Measurements from ENCODE around the gene VWA2.
"Not testable (repeated sequence)": the region's sequence is repeated elsewhere in the genome, so short reads cannot be mapped to it uniquely, and the experiment has no call there.

Gene VWA2

DNA sequence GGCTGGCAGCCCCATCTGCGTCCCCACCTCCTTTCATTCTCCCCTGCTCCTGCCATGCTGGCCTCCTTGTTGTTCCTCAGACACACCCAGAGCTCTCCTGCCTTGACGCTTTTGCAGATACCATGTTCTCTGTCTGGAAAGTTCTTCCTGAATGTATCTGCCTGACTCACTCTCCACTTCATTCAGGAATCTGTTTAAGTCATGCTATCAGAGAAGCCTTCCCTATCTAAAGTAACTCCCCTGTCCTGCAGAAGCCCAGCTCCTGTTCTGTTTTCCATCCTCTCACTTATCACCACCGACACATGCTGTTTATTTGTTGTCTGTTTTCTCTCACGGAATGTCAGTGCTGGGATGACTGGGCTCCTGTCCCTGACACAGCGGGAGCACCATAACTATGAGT is 83.3 kb downstream of the VWA2 start:
- H3K9me3 Mint-ChIP-seq (ENCODE audit: low read depth), result no peaks in the 10 kb centered on the region
- no peaks in the 10 kb centered on the region for H3K4me1 Mint-ChIP-seq (ENCODE audit: low read depth)
- no peak overlapping the region for H3K4me3 Mint-ChIP-seq
- no peaks in the 10 kb centered on the region for H3K36me3 Mint-ChIP-seq
- no peaks in the 10 kb centered on the region for H3K27me3 Mint-ChIP-seq
- no peak overlapping the region for H3K27ac Mint-ChIP-seq

DNA sequence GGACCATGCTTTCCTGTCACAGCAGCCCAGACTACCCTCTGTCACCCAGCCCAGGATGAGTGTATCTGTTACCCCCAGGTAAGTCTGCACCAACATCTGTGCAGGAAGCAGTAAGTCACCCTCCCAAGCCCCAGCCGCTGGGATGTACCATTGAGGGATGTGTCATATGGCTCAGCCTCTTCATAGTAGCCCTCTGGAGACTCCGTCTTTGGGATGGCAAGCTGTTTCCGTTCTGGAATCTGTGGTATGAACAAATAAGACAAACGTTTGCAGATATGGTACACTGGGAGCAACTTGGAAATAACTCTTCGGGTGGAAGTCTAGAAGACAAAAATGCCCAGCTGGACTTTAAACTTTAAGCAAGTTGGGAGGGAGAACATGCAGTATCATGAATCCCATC is 84.0 kb downstream of the VWA2 start:
- Mint-ChIP-seq H3K27ac (no peak overlapping the region), H3K36me3 (no peaks in the 10 kb centered on the region), H3K4me3 (no peak overlapping the region), H3K27me3 (no peaks in the 10 kb centered on the region), H3K9me3 (ENCODE audit: low read depth) (no peaks in the 10 kb centered on the region), H3K4me1 (ENCODE audit: low read depth) (no peaks in the 10 kb centered on the region)

DNA sequence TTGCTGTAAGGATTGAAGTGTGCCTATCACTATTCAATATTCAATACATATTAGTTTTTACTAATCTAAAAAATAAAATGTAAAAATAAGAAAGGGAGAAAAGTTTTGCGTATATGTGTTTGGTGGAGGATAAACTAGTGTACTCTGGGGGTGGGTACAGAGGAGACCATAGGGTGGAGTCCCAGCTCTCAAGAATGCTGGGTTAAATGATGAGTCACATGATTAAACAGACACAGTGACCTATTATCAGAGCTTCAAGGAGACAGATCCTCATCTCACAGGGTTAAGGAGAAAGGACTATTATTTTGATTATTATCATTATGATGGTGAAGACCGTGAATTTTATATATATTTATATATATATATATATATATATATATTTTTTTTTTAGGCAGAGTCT is 87.7 kb downstream of the VWA2 start:
- Mint-ChIP-seq H3K4me3 (no peak overlapping the region), H3K27ac (no peak overlapping the region), H3K27me3 (no peaks in the 10 kb centered on the region), H3K36me3 (no peaks in the 10 kb centered on the region), H3K9me3 (ENCODE audit: low read depth) (no peaks in the 10 kb centered on the region), H3K4me1 (ENCODE audit: low read depth) (no peaks in the 10 kb centered on the region)

DNA sequence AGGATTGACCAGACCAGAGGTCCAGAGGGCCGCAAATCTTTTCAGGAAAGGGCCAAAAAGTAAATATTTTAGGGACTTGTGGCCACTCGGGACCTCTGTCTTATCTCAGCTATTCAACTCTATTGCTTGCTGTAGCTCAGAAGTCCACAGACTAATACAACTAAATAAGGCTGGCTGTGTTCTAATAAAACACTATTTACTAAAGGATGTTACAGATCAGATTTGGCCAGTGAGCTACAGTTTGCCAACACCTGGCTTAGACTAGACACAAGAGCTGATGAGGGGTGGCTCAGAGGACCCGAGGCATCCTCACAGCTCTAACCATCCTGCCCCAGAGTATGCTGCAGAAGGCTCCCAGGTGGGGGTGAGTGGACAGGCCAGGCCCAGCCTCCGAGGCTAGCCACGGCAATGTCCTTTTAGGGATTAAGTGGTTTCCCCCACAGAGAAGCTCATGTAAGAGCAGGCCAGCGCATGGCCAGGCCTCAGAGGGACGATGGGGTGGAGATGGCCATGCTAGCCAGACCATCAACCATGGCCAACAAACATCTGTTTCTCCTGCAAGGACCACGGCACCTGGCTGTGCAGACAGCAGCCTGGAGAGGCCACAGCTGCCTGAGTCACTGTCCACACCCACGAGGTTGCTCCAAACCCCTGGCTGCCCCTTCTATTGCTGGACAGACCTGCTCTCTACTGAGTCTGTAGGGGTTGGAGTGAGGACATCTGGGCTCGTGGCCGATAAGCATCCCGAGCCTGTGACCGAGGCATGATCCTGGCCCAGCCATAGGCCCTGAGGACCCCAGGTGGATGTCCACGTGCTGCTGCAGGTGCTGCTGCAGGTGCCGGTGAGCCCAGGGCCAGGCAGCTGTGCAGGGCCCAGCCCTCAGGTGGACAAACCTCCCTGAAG is 88.7 kb downstream of the VWA2 start:
- Mint-ChIP-seq H3K36me3 (no peaks in the 10 kb centered on the region), H3K27me3 (no peaks in the 10 kb centered on the region)

DNA sequence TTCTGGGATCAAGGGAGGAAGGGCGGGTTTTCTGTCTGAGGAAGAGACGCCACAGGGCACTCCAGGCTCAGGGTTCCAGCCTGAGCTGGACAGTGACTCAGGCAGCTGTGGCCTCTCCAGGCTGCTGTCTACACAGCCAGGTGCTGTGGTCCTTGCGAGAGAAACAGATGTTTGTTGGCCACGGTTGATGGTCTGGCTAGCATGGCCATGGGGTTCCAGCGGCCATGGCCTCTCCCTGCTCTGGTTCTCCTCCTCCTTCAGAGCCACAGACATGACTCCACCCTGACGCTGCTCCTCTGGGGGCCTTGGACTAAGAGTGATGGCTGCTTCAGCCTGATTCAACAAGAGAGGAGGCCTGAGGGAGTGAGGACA is 89.4 kb downstream of the VWA2 start:
- H3K4me3 Mint-ChIP-seq, result no peak overlapping the region
- H3K27ac Mint-ChIP-seq, result no peak overlapping the region
- no peaks in the 10 kb centered on the region for H3K36me3 Mint-ChIP-seq
- no peaks in the 10 kb centered on the region for H3K9me3 Mint-ChIP-seq (ENCODE audit: low read depth)
- no peaks in the 10 kb centered on the region for H3K27me3 Mint-ChIP-seq
- H3K4me1 Mint-ChIP-seq (ENCODE audit: low read depth), result no peaks in the 10 kb centered on the region

More for the DNA sequence above, 88.7 kb downstream of the VWA2 start:
- Mint-ChIP-seq H3K4me3 (no peak overlapping the region), H3K4me1 (ENCODE audit: low read depth) (no peaks in the 10 kb centered on the region), H3K27ac (no peak overlapping the region), H3K9me3 (ENCODE audit: low read depth) (no peaks in the 10 kb centered on the region)

DNA sequence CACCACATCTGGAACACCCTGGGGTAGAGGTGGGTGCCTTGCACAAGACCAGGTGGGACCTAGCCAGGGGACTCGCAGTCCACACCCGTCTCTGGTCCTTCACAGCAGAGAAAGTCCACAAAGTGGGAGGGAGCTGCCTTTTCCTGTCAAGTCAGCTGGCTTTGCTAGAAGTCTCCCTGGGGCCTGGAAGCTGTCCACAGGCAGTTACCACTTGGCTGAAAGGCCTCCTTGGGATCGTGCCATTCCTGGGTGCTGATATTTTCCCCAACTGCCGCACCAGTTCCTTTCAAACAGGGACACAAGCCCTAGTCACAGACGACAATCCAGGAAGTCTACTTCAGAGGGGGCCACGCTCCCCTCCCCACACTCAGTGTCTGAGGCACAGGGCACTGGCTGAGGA is 89.8 kb downstream of the VWA2 start:
- Mint-ChIP-seq H3K4me3 (no peak overlapping the region), H3K36me3 (no peaks in the 10 kb centered on the region), H3K4me1 (ENCODE audit: low read depth) (no peaks in the 10 kb centered on the region), H3K27me3 (no peaks in the 10 kb centered on the region), H3K9me3 (ENCODE audit: low read depth) (no peaks in the 10 kb centered on the region), H3K27ac (no peak overlapping the region)

DNA sequence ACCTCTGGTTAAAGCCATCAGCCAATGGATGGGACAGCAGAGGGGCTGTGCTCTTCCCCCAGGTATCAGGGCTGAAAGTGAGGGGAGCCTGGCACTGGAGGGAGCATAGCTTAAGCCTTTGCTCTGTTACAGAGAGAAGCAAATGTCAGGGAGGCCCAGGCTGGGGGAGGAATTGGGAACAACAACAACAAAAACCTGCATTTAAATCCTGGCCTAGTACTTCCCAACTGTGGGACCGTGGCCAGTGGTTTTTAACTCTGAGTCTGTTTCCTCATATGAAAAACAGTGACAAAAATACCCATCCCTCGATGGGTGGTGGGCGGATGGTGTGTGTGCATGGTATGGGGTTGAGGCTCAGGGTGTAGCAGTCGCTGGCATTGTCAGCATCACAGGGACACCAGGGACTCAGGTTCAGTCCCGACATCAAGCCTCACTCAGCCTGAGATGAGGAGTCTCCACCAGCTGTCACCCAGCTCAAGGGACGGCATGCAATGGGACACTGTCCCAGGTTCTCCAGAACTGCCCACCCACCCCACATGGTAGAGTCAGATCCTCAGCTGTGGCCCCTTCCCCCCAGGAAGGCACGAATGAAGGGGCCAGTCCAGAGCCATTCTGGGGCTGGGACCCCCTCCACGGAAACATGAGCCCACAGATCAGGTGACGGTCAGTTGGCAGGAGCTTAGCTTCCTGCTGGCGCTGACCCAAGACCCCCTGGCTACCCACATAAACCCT is 90.7 kb downstream of the VWA2 start:
- Mint-ChIP-seq H3K4me1 (ENCODE audit: low read depth) (no peaks in the 10 kb centered on the region), H3K9me3 (ENCODE audit: low read depth) (no peaks in the 10 kb centered on the region), H3K36me3 (no peaks in the 10 kb centered on the region), H3K4me3 (no peak overlapping the region), H3K27me3 (no peaks in the 10 kb centered on the region), H3K27ac (no peak overlapping the region)

DNA sequence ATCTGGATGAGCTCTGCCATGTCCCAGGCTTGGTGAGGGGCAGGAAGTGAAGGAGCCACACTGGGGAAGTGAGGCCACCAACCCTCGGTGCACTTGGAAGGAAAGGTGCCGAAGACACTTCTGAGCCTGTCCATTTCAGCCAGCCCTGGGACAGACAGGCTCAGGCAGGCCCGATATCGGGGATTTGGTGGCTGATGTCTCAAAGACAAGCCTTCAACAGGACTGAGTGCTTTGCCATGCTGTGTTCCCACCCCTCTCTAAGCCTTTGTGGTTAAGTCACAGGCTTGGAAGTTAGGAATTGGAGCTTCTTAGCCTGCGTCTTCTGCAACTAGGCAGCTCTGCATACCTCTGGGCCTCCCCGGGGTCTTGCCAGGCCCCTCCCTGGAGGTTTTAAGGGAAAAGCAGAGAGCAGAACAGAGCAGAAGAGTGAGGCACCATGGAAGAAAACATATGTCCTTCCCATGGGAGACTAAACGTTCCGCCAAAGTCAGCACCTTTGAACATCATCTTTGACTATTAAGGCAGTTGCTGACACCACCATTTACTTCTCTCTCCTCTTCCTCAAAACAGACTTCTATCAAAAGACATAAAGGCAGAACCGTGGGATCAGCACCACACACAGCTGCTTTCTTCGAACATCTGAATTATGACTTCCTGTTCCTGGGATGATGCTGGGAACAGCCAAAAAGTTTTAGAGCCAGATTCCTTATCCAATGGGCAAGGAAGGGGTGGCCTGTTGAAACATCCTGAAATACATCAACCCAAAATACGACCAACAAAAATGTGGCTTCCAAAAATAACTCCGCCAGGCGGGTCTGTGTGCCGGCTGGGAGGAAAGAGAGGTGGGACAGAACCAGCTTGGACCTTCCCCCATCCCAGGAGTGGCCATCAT is 93.5 kb downstream of the VWA2 start:
- Mint-ChIP-seq H3K36me3 (no peaks in the 10 kb centered on the region), H3K27me3 (no peaks in the 10 kb centered on the region), H3K27ac (no peak overlapping the region)

DNA sequence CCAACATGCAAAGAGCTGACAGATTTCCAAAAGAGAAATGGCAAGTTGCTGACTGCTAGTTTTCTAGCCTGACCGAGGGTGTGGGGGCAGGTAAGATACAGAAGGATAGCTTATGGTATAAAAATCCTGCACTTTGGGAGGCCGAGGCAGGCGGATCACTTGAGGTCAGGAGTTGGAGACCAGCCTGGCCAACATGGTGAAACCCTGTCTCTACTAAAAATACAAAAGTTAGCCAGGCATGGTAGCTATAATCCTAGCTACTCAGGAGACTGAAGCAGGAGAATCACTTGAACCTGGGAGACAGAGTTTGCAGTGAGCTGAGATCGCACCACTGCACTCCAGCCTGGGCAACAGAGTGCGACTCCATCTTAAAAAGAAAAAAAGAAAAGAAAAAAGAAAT is 94.4 kb downstream of the VWA2 start:
- H3K27me3 Mint-ChIP-seq; H3K9me3 Mint-ChIP-seq (ENCODE audit: low read depth); H3K4me3 Mint-ChIP-seq; H3K36me3 Mint-ChIP-seq; H3K27ac Mint-ChIP-seq; H3K4me1 Mint-ChIP-seq (ENCODE audit: low read depth): not testable (repeated sequence)

More for the DNA sequence above, 93.5 kb downstream of the VWA2 start:
- Mint-ChIP-seq H3K4me3 (no peak overlapping the region), H3K9me3 (ENCODE audit: low read depth) (no peaks in the 10 kb centered on the region), H3K4me1 (ENCODE audit: low read depth) (no peaks in the 10 kb centered on the region)

DNA sequence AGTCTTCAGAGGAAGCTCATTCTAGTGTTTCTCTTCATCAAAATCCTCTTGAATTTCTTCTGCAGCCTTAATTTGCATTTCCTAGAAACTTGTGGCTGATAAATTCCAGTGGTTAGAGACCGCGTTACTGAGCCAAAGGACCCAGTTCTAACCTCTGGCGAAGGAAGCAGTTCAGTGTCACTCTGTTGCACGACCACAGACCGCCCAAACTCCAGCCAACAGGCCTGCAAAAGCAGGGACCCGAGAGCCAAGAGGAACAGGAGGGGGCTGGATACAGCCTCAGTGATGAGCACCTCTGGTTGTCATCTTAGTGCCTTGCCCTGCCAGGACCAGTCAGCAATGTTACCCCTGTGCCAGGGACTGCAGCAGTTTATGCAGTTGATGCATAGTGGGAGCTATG is 95.2 kb downstream of the VWA2 start:
- H3K4me3 Mint-ChIP-seq, result no peak overlapping the region
- H3K4me1 Mint-ChIP-seq (ENCODE audit: low read depth), result no peaks in the 10 kb centered on the region
- H3K9me3 Mint-ChIP-seq (ENCODE audit: low read depth), result no peaks in the 10 kb centered on the region
- no peak overlapping the region for H3K27ac Mint-ChIP-seq
- no peaks in the 10 kb centered on the region for H3K27me3 Mint-ChIP-seq
- H3K36me3 Mint-ChIP-seq, result no peaks in the 10 kb centered on the region

DNA sequence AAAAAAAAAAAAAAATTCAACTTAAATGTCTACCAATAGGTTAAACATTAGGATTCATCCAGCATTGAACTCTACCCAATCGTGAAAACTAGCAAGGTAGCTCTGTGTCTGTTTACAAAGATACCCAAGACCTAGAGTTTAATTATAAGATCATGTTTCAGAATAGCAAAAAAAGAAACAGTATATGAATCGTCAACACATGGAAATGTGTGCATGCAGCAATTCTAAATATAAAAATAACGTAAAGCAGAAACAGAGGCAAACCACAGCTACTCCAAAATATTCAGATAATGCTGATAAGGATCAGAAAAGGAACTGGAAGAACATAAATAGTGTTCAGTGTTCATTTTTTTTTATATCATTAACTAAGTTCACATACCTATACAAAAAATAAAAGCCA is 96.6 kb downstream of the VWA2 start:
- Mint-ChIP-seq H3K4me1 (ENCODE audit: low read depth) (no peaks in the 10 kb centered on the region), H3K27me3 (no peaks in the 10 kb centered on the region), H3K9me3 (ENCODE audit: low read depth) (no peaks in the 10 kb centered on the region), H3K27ac (no peak overlapping the region), H3K4me3 (no peak overlapping the region), H3K36me3 (no peaks in the 10 kb centered on the region)

DNA sequence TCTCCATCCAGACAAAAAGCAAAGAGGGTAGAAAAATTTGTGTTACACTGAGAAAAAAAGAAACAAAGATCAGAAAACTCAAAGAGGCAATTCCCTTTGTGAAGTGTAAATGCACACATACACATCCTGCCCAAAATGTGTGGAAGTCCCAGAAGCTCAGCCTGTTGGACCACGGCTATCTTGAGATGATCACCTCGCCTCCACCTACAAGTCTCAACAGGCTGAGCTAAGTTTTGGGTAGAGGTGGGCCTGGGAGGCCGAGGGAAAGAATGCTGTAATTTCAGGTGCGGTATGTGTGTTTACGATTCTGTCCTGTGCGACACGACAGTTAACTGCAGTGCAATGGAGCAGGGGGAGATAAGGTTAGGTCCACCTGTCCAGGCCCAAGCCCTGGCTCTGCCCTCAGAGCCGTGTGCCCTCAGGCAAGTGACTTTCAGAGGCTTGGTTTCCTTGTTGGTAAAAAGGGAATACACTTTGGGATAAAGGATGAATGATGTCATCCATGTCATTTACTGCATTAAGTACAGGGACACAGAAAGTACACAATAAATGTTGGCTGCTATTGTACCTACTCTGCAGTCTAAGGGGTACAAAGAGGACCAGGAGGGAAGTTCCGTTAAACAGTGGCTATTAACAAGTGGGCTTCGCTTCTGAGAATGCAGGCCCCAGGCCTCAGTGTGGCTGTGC is 97.9 kb downstream of the VWA2 start:
- Mint-ChIP-seq H3K36me3 (no peaks in the 10 kb centered on the region), H3K9me3 (ENCODE audit: low read depth) (no peaks in the 10 kb centered on the region), H3K27ac (no peak overlapping the region), H3K4me1 (ENCODE audit: low read depth) (no peaks in the 10 kb centered on the region), H3K4me3 (no peak overlapping the region), H3K27me3 (no peaks in the 10 kb centered on the region)

DNA sequence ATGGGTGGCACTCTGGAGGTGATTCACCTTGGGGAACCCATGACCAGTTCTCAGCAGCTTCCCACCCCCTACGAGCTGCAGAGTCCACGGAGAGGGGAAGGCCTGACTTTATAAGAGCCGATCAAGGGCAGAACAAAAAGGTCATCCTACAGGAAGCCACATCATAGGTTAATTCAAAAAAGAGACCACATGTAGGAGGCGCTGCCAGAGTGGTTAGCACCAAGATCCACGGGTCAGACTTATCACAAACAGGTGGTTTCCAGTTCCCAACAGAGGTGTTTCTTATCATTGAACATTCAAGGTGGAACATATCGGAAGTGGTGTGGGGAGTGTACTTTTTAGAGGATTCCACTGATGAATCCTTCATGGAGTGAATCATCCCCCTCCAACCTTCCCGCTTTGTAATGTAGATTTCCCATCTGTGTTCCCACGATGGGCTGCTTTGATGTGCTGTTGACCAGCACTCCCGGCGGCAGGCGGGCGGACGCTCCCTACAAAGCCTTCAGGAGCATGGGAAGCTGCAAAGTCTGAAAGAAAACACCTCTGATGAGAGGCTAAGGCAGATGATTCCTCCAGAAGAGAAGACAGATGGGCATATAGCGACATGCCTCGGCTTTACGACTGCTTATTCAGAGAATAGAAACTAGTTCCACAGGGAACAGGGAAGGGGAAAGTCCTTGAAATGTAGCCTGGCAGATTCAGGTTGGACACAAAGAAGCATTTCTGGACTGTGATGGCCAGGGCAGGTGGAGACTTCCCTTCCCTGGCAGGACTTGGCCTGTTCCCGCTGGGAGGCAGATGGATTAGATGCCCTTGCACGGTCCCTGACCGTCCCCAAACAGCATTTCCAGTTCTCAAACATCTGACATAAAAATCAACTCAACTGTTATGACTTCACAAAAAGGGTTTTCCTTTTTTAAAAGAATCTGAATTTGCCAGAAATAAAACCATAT is 98.7 kb downstream of the VWA2 start:
- no peaks in the 10 kb centered on the region for H3K36me3 Mint-ChIP-seq
- no peak overlapping the region for H3K27ac Mint-ChIP-seq
- no peaks in the 10 kb centered on the region for H3K27me3 Mint-ChIP-seq
- H3K9me3 Mint-ChIP-seq (ENCODE audit: low read depth), result no peaks in the 10 kb centered on the region
- H3K4me3 Mint-ChIP-seq, result no peak overlapping the region
- H3K4me1 Mint-ChIP-seq (ENCODE audit: low read depth), result no peaks in the 10 kb centered on the region

DNA sequence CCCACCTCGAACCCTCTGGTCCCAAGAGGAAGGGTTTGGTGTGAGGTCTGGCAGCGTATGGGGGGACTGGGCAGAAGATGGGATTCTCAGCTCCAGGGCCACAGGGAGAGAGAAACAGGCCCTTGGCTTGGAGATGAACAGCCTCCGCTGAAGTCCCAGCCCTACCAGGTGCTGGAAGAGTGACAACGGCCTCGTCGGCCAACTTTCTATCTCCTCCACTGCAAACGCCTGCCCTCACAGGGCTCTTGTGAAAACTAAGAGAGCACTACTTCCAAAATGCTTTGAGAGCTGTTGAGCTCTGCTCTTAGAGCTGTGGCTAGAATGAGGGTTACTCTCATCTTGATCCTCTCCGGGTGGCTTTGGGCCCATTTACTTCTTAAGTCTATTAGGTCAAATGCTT is 101.8 kb downstream of the VWA2 start:
- Mint-ChIP-seq H3K4me3 (no peak overlapping the region), H3K36me3 (no peaks in the 10 kb centered on the region), H3K27me3 (no peaks in the 10 kb centered on the region), H3K9me3 (ENCODE audit: low read depth) (no peaks in the 10 kb centered on the region), H3K4me1 (ENCODE audit: low read depth) (no peaks in the 10 kb centered on the region), H3K27ac (no peak overlapping the region)
